ENCODE results near the gene POMGNT1.

Gene POMGNT1

DNA sequence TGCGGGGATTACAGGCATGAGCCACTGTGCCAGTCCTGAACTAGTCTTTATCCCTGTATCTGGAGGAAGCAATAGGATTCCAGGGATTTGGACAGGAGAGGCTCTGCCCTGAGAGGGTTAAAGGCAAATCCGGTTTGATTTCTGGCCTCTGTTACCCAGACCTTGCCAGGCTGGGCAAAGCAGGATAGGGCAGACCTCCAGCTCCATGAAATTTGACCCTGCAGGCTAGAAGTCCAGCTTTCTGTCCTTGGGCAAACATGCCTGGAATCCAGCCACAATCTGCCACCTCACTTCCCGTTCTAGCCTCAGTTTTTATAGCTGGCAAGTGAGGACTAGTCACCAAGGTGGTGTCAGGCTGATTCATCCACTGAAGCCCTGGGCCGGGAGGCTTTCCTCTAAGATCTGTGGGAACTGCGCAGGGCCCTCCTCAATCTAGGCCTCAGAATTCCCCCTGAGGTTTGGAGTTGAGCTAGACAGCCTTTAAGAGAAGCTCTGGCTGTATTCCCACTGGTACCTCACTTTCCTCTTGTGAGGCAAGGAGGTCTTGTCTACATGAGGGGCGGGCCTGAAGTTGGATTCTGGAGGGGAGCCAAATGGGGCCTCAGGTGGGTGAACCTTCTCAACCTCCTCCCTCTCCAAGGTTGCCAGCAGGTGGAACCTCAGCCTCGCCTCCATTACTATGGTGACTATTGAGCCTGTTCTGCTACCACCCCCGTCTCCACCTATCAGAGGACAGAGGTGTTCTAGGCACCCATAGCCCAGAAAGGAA is 15.0 kb downstream of the POMGNT1 start:
- peak; percentile 91 for DNase-seq (ENCODE audit: low read depth)

DNA sequence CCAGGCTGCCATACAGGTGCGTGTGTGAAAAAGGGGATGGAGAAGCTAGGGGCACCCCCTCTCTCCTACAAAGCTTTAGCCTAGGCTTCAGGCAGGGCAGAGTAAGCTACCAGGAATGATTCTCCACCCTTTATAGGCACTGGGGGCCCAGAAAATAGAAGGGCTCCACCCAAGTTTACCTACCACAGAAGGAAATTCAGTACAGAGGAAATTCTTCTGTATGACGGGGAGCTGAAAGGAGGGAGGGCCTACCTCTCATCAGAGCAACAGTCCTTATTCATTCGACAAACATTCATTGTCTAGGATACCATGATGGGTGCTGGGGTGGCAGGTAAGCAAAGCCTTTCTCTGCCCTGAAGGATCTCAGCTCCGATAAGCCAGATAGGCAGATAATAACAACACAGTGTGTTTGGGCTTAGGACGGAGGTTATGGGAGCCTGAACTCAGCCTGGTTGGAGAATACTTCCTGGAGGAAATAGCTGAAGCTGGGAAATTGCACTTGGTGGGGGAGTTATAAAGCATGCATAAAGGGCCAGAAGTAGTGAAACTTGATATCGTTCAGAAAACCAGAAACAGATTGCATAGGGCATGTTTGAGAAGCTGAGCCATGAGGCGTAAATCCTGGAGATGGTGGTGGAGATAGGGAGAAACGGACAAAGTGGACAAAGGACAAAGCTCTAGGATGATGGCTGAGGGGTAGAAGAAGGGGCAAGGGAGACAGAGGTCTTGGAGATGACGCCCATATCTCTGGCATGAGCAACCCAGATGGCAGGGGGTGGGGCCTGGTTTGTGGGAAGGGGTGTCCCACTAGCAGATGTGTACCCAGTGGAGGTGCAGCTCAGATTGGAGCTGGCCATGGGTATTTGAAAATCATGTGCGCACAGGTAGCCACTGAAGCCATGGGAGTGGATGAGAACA is 16.6 kb downstream of the POMGNT1 start:
- DNase-seq (ENCODE audit: low read depth) = no peak

DNA sequence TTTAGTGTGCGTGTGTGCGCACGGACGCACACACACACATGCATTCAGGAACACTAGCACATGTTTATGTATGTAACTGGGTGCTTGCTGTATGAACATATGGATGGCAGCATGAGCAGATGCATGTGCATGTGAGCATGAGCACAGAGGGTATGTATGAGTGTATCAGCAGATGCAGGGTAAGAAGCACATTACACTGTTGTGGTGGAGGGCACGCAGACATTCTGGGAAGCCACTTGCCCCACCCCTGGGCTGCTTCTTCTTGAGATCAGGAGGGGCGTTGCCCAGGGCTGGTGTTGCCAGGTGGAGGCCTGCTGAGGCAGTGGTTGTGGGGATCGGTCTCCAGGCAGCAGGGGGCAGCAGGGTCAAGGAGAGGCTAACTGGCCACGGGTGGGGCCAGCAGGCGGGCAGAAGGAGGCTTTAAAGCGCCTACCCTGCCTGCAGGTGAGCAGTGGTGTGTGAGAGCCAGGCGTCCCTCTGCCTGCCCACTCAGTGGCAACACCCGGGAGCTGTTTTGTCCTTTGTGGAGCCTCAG is 18.1 kb downstream of the POMGNT1 start:
- DNase-seq (ENCODE audit: low read depth) = no peak

DNA sequence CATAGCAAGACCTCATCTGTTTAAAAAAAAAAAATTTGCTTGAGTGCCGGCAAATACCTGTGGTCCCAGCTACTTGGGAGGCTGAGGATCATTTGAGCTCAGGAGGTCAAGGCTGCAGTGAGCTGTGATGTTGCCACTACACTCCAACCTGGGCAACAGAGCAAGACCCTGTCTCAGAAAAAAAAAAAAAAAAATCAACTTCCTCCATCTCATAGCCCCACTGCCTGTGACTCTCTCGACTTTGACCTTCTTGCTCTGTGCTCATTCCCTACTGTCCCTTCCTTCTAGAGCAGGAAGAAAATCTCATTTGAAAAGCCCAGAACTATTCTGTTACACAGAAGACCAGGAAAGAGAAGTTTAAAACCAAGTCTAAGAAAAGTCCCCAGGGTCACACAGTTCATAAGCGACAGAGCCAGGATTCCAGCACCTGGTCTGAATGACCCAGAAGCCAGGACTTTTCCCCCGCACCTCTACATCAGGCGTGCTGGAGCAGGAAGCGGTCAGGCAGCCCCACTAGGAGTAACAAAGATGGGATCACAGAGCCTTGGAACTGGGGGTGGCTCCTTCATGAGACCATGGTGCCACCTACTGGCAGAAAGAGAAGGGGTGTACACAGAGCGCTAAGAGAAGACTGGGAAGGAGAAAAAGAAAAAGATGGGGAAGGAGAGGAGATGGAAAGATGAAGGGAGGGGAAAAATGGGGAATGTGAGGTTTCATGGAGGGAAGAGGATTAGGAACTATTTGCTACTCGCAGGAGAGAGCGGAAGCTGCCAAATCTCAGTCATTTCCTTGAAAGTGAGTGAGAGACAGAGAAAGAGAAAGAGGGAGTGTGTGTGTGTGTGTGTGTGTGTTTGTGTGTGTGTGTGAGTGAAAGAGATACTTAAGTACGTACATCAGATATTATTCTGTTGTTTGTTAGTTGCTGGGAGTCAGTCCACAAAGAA is 18.8 kb downstream of the POMGNT1 start:
- DNase-seq (ENCODE audit: low read depth) = peak; percentile 73

DNA sequence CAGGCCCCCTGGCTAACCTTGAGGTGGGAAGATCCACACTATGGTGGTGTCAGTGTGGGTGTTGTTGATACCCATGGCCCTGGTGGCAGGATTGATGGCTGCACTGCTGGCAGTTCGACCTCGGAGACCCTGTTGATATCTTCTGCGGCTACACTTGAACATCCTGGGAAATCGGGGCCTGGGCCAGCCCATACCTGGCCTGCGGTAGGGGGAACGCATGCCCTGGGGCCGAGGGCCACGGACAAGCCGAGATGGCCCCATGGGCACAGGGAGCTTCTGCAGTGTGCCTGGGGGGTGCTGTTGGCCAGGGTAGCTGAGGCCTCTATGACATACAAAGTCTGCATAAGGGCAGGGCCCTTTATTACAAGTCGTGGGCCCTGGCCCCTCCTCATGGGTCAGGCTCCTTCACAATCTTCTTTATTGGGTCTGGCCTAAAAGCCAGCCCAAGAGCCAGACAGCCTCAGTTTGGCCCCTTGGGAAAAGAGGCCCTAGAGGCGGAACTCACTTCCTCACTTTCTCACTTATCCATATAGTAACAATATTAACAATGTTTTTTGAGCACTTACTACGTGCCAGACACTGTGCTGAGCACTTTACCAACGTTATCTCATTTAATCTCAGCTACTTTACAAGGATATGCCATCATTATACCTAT is 21.9 kb downstream of the POMGNT1 start, which contains the start of gene P3R3URF:
P3R3URF (minus strand) TSS at position 278 of the 655 bp plus-strand sequence; CDS start at position 261, 17 bp downstream.
- no peak for DNase-seq (ENCODE audit: low read depth)

DNA sequence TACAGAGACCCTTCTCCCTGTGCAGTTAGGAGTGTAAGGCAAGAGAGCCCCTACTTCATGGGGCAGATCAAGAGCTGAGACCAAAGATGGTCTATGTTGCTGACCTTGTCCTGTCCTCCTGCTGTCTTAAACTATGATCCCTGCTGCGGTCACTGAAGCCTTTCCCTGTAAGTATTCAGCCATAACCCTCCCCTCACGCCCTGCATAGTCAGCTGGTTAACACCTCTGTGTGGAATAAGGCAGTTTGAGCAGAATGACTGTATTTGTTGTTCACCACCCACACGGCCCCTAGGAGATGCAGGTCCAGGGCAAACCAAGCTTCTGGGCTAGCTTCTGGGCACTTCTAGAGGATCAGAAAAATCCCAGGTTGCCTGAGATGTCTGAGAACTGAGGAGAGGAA is 23.0 kb downstream of the POMGNT1 start:
- DNase-seq (ENCODE audit: low read depth) = no peak

DNA sequence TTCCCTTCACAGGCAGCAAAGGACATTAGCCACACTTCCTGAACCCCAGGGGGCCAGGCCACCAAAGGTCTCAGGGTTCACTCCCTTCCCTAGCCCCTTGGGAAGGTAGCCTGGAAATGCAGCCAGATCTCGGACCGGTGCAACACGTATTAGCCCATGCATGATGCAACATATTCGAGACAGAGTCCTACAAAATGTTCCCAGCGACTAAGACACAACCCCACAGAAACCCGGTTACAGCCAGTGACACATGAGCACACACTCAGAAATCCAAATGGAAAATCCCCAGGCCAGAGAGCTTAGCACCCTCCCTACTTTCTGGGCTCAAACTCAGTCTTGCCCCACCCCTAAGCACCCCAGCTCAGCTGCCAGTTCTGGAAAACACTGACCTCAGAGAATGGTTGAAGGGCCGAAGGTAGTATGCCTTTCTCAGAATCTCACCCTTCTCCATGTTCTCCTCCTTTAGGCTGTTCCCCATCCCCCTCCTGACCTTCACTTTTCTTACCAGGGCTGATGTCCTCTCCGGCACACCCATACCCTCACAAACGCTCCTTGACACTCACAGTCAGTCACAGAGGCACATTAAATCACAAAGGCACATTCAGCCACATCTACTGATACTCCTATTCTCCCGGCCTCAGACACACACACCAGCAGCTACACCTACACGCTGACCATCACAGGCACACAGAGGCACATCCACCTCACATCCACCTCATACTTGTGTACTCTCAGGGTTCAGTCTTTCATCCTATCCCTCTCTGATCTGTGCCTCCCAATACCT is 23.6 kb downstream of the POMGNT1 start, which contains the start of gene TSPAN1:
TSPAN1 (plus strand) TSS at position 640 of the 784 bp plus-strand sequence. CDS start 6,021 bp downstream, outside the sequence.
- peak; percentile 19 for DNase-seq (ENCODE audit: low read depth)

DNA sequence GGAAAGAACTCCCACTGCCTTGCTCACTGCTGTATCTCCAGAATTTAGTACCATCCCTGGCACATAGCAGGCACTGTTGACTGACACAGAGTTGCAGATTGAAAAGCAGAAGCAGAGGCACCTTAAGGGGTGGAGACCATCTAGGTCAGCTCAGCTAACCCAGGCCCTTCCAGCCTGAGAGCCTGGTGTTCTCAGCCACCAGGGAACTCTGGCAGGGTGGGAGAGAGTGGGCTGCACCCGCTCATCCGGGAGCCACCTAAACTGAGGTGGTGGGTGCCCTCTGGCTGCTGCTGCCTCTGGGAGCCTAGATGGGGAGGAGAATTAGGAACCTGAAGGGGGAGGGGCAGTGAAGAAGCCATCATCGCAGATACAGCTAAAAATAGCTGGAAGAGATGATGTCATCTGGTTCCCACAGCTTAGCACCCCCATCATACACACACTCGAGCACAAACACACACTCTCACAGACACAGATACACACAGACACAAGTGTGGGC is 24.8 kb downstream of the POMGNT1 start:
- no peak for DNase-seq (ENCODE audit: low read depth)

DNA sequence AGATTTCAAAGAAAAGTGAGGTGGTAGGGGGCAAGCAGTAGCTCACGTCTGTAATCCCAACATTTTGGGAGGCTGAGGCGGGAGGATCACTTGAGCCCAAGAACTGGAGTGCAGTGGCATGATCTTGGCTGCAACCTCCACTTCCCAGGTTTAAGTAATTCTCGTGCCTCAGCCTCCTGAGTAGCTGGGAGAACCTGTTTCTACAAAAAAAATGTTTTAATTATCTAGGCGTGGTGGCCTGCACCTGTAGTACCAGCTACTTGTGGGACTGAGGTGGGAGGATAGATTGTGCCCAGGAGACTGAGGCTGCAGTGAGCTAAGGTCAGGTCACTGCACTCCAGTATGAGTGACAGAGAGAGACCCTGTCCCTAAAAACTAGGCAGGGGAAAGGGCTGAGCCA is 25.9 kb downstream of the POMGNT1 start:
- DNase-seq (ENCODE audit: low read depth) = no peak

DNA sequence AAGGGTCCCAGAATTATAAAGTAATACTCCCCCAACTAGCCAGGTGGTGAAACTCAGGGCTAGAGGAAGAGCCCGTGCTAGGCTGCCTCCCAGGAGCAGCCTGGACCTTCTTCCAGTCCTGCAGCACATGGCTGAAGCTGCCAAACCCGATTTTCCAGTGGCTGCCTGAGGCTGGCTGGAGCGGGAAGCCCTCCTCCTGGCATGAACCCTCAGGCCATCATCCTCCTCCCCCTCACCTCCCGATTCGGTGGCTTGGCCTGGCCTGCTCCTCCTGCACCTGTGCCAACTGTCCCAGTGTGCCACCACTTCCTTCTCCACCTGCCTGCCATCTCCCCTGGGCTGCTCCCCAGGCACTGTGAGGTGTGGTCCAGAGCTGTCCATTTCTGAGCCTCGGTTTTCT is 26.4 kb downstream of the POMGNT1 start:
- no peak for DNase-seq (ENCODE audit: low read depth)

DNA sequence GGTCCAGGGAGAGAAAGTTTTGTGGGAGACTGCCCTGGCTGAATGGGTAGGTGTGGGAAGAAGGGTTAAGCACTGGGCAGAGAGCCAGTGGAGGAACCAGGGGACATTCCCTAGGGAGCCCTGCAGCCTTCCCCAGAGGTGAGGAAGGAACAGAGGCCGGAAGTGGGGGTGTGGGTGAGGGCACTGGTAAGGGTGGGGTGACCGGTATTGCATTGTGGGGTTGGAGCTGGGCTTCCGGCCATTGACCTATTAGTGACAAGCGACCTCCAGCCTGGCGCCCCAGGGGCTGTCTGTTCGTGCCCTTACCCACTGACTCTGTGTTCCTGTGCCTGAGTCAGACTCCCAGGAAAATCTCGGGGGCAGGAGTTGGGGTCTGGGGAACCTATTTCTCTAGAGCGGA is 26.9 kb downstream of the POMGNT1 start:
- DNase-seq (ENCODE audit: low read depth) = no peak

DNA sequence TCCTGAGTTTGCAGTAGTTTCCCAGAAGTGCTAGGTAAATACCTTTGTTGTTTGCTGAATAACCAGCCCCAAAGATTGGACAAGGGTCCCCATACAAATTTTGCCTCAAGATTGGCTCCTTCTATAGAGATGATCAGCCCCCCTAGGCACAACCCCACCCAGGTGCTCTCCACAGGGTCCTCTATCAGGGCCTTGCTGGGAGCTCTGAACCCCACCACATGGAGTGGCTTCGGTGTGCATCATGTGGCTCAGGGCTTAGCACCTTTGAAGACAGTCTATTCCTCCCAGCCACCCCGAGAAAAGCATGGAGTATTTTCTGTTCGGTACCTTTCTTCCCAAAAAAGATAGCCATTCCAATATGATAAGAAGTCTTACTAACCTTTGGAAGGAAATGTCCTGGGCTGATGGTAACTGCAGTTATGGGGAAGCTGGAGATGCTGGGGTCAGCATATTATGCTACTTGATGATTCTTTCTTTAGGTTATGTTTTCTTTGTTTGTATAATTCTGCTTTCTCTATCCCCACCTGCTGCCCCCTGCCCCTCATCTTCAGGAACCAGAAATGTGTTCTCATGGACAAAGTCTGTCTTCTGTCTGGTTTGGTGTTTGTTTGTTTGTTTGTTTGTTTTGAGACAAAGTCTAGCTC is 28.3 kb downstream of the POMGNT1 start:
- no peak for DNase-seq (ENCODE audit: low read depth)

DNA sequence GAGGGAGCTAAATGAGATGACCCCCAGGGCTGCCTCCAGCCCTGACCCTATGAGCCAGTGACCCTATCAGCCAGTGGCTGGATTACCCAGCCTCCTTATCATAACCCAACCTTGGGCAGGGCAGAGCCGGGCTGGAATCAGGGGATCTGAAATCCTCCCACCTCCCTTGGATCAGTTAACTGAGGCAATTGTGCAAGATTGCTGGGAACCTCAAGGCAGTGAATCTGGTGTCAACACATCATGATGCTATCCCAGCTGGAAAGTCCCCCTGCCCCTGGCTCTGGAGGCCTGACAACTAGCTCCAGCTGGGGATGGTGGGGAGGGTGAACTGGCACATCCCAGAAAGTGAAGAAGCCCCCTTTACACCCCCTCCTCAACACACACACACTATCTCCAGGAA is 29.8 kb downstream of the POMGNT1 start:
- no peak for DNase-seq (ENCODE audit: low read depth)

DNA sequence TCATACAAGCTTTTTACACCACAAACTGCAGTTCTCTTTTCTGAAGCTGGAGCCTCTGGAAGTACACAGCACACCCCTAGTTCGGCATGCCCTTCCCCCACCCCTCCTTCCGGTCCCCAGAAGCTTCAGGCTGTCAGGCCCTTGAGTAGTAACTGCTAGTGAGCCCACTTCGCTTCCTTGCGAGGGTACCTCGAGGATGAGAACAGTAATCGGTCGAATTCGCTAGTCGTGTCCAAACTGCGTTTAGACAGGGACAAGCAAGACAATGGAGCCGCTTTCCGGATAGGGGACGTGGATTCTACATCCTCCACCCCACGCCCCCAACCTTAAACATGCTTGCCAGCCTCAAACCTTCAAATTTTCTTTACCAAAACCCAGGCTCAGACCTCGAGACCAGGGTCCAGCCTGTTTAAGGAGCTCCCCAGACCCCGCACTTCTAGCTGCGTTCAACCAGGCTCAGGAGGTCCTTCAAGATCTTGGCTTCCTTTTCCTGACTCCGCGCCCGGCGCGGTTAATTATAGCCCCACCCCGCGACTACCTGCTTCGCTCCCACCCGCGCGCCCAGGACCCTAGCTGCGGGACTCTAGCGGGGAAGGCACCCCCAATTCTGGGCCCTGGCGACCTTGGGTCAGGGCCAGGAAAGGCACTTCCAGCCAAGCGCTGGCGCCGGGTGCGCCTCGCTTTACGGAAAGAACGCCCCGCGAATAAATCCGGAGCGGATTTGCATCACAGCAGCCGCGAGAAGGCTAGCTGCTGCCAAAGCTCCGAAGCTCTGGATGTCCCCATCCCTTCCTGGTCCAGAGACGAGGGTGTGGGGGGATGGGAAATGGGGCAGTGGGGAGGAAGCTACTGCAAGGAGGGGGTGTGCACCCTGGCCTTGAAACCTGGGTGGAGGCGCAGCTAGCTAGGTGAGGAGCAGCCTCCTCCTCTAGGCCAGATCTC is 31.4 kb downstream of the POMGNT1 start:
- no peak for DNase-seq (ENCODE audit: low read depth)

DNA sequence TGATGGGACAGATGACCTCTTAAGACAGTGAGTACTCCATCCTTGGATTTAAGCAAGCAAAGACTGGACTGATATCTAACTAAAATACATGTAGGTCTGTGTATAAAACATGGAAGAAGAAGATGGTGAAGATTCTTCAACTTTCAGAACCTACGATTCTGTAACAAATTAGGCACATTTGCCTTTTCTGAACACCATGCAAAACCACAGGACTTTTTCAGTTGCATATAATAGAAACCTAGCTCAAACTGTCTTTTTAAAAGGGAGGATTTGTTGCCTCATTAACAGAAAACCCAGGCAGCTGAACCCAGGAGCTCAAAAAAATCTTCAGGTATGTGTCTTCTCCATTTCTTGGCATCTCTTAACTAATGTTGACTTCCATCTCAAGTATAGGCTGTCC is 38.0 kb downstream of the POMGNT1 start:
- DNase-seq (ENCODE audit: low read depth) = no peak

DNA sequence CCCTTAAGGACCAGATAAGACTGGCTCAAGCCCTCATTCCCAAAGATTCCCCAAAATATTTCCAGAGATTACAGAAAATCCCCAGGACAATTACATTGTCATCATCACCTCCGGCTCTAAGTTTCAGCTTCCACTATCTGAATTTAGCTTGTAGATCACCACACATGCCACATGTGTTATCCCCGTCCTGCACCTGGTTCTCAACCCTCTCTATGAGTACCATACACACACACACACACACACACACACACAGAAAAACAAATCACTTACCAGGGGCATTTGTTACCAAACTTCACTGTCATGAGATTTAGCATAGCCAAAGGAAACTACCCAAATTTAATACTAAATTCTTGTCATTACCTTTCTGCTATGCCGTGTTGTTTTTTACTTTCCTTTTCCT is 38.7 kb downstream of the POMGNT1 start:
- DNase-seq (ENCODE audit: low read depth) = no peak

DNA sequence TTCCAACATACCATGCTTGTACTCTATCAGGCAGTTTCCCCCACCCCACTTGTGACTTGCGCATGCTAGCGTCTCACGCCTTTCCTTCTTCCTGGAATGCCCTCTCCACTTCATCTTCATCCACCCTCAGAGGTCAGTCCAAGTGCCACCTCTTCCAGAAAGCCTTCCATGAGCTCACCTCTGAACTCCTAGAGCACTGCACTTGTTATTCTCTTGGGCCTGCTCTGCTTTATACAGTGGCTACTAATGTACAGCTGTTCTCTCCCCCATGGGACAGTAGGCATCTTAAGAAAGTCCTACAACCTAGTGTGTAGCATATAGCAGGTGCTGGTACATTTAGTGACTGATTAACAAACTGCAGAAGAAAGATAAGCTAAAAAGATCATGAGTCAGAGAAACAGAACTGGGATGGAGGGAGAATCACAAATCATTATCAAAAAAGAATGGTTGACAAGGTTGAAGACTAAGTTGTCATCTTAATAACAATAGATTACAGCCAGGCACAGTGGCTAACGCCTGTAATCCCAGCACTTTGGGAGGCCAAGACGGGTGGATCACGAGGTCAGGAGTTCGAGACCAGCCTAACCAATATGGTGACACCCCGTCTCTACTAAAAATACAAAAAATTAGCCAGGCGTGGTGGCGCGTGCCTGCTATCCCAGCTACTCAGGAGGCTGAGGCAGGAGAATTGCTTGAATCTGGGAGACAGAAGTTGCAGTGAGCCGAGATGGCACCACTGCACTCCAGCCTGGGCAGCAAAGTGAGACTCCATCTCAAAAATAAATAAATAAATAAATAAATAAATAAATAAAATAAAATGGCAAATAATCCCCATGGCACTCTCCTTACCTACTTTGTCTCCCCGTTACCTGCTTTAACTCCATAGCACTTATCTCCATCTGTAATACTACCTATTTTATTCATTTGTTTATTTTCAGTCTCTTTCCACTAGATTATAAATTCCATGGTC is 39.6 kb downstream of the POMGNT1 start:
- DNase-seq (ENCODE audit: low read depth) = no peak

All from GM04504 (cell line).